HG03097 (cell line): ENCODE data around the gene LCP2.

Experiments
- ATAC-seq: cut with Tn5 transposase; IDR thresholded peaks from one replicate; pipeline ENCODE4 v1.9.1; 2021; ENCODE audit not compliant: unreplicated experiment, low FRiP score

The LCP2 gene

GRCh38 chr5:170297589-170298462 is at the start of gene LCP2:
Gene LCP2 (minus strand): TSS chr5:170297777. CDS start chr5:170297611, 166 bp downstream.
- peak; percentile 47 for ATAC-seq

GRCh38 chr5:170347022-170347567 is 49.5 kb upstream of the LCP2 start:
- ATAC-seq: no peak

GRCh38 chr5:170345971-170346370 is 48.4 kb upstream of the LCP2 start:
- no peak for ATAC-seq

GRCh38 chr5:170343177-170343576 is 45.6 kb upstream of the LCP2 start:
- no peak for ATAC-seq

- no peak for ATAC-seq
These were observed 44.7 kb upstream of the LCP2 start for GRCh38 chr5:170342153-170342725.

GRCh38 chr5:170341545-170341944 is 44.0 kb upstream of the LCP2 start:
- no peak for ATAC-seq

- no peak for ATAC-seq
These were observed 42.2 kb upstream of the LCP2 start for GRCh38 chr5:170339780-170340167.

- ATAC-seq: peak; percentile 64
These were observed 41.6 kb upstream of the LCP2 start for GRCh38 chr5:170338933-170339779.

GRCh38 chr5:170338291-170338690 is 40.7 kb upstream of the LCP2 start:
- no peak for ATAC-seq

- ATAC-seq: no peak
These were observed 39.6 kb upstream of the LCP2 start for GRCh38 chr5:170337045-170337733.

- no peak for ATAC-seq
These were observed 38.5 kb upstream of the LCP2 start for GRCh38 chr5:170336065-170336464.

GRCh38 chr5:170334626-170335025 is 37.0 kb upstream of the LCP2 start:
- ATAC-seq: no peak

- peak; percentile 60 for ATAC-seq
These were observed 35.8 kb upstream of the LCP2 start for GRCh38 chr5:170333161-170333910.

GRCh38 chr5:170332058-170332457 is 34.5 kb upstream of the LCP2 start:
- ATAC-seq: no peak

GRCh38 chr5:170330568-170331054 is 33.0 kb upstream of the LCP2 start:
- ATAC-seq: no peak

- no peak for ATAC-seq
These were observed 31.9 kb upstream of the LCP2 start for GRCh38 chr5:170329524-170329923.

- no peak for ATAC-seq
These were observed 30.3 kb upstream of the LCP2 start for GRCh38 chr5:170327829-170328228.

GRCh38 chr5:170327168-170327567 is 29.6 kb upstream of the LCP2 start:
- no peak for ATAC-seq

- no peak for ATAC-seq
These were observed 21.7 kb upstream of the LCP2 start for GRCh38 chr5:170319301-170319700.
